ENCODE measurements around the gene DCAF15.

DCAF15 gene

GRCh38 chr19:13978351-13979243 lies 26.3 kb downstream of the DCAF15 start:
- peak; percentile 97 for DNase-seq

- DNase-seq, result peak; percentile 78
Observed at GRCh38 chr19:13979244-13979615, 26.9 kb downstream of the DCAF15 start.

- no peak for DNase-seq
Observed at GRCh38 chr19:13979686-13980085, 27.4 kb downstream of the DCAF15 start.

- DNase-seq, result no peak
Observed at GRCh38 chr19:13980340-13980739, 28.0 kb downstream of the DCAF15 start.

GRCh38 chr19:13981021-13981420 lies 28.7 kb downstream of the DCAF15 start:
- no peak for DNase-seq

GRCh38 chr19:13981467-13981866 lies 29.2 kb downstream of the DCAF15 start:
- DNase-seq, result no peak

GRCh38 chr19:13981988-13982501 lies 29.7 kb downstream of the DCAF15 start:
- DNase-seq, result no peak

- no peak for DNase-seq
Observed at GRCh38 chr19:13982773-13983172, 30.5 kb downstream of the DCAF15 start.

- DNase-seq, result no peak
Observed at GRCh38 chr19:13983213-13983889, 31.0 kb downstream of the DCAF15 start.

- no peak for DNase-seq
Observed at GRCh38 chr19:13984186-13984585, 31.9 kb downstream of the DCAF15 start.

GRCh38 chr19:13984875-13985741 lies 32.8 kb downstream of the DCAF15 start:
- no peak for DNase-seq

- no peak for DNase-seq
Observed at GRCh38 chr19:13985771-13986347, 33.5 kb downstream of the DCAF15 start.

GRCh38 chr19:13986348-13986904 lies 34.1 kb downstream of the DCAF15 start:
- DNase-seq, result peak; percentile 89

GRCh38 chr19:13987101-13987890 lies 35.0 kb downstream of the DCAF15 start:
- no peak for DNase-seq

GRCh38 chr19:13989487-13989886 lies 37.2 kb downstream of the DCAF15 start:
- DNase-seq, result no peak

- DNase-seq, result no peak
Observed at GRCh38 chr19:13990085-13990484, 37.8 kb downstream of the DCAF15 start.

GRCh38 chr19:13992025-13992424 lies 39.7 kb downstream of the DCAF15 start:
- no peak for DNase-seq

- DNase-seq, result no peak
Observed at GRCh38 chr19:13993590-13994300, 41.4 kb downstream of the DCAF15 start.

GRCh38 chr19:13995017-13995728 lies 42.9 kb downstream of the DCAF15 start:
- DNase-seq, result no peak
